Left lung (tissue), 10 donors: ENCODE data around the gene BANK1. TPM values are rescaled to one million over a fixed set of nuclear protein-coding genes. Genes with fewer than 3 reads are reported as not detected.

Experiments
- ATAC-seq: fragments of 200-7000 bp; cut with Tn5 transposase; one replicate; pipeline ENCODE4 v1.9.1; 2020; ENCODE audit warnings: moderate library complexity
- DNase-seq, 4 donors: peaks; one replicate each; pipeline ENCODE4 v3.0.0-alpha.2; 2013 to 2020
- H3K27ac ChIP-seq, 2 donors: fragments of 200-600 bp; sonication (generic) in 1 of 2; one replicate each; pipeline versions ENCODE4 v1.5.0 to v1.8.0; 2020 to 2021
- H3K27me3 ChIP-seq, 2 donors: fragments of 200-600 bp; sonication (generic) in 1 of 2; one replicate each; pipeline versions ENCODE4 v1.5.0 to v1.8.0; 2020 to 2021
- H3K36me3 ChIP-seq, 2 donors: fragments of 200-600 bp; sonication (generic) in 1 of 2; one replicate each; pipeline versions ENCODE4 v1.5.0 to v1.8.0; 2020 to 2021
- H3K4me1 ChIP-seq, 2 donors: fragments of 200-600 bp; one replicate each; pipeline ENCODE4 v1.8.0; 2021
- H3K4me3 ChIP-seq, 2 donors: fragments of 200-600 bp; sonication (generic) in 1 of 2; one replicate each; pipeline versions ENCODE4 v1.5.0 to v1.8.0; 2020 to 2021; ENCODE audit warnings: mild to moderate bottlenecking in 1 of 2
- H3K9me3 ChIP-seq, 2 donors: fragments of 200-600 bp; sonication (generic) in 1 of 2; one replicate each; pipeline versions ENCODE4 v1.5.0 to v1.8.0; 2020 to 2021
- intact Hi-C, 2 donors: fragments of 100-400 bp; cut with DNase I; formaldehyde crosslinking; loops; one replicate each; pipeline versions ENCODE4 v1.11.2 to v1.14.2; 2022
- polyA plus RNA-seq, 6 donors: library from polyadenylated mRNA; unstranded; fragments of 120-200 nt; gene quantifications; one replicate each; pipeline ENCODE4 v1.2.1, GENCODE V29; 2013; ENCODE audit not compliant: insufficient read length in 6 of 6
- total RNA-seq, 2 donors: library from RNA; stranded (reverse); fragmentation: NEBNext Ultra II Directional; extraction: Animal tissue kit (Norgen Biotek cat#: 25700); gene quantifications; one replicate each; pipeline ENCODE4 v1.2.1, GENCODE V29; 2021
- TF ChIP-seq, protein P1 (sequence below), 2 donors: fragments of 200-600 bp; sonication (generic) in 1 of 2; IDR thresholded peaks; one replicate each; pipeline versions ENCODE4 v1.5.0 to v1.8.0; 2021; ENCODE audit warnings: antibody characterized with exemption in 2 of 2
- donor health status: DM: no; HTN: yes; CAD: no.
- donor health status: DM: no; HTN: no; CAD: no.

Gene BANK1
- total and polyA plus RNA-seq, 8 donors = 1.7 to 11.1 (median 2.4) TPM

DNA sequence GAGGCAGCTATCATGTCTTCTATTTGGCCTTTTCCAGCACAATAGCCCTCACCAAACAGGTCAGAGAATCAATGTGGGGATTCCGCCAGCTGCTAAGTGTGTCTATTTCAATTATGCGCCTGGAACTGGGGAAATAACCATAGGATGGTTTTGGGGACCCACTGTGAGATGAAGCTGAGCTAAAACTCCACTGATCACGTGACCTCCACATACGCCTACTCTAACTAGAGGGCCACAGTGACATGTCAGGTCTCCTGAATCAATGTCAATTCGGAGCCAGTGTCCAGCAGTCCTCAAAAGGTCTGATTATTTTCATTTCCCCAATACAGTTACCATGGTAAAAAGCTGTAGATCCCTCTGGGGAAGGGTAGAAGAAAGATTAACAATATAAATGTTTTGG, 10.2 kb upstream of the BANK1 start:
- TF ChIP-seq, protein P1, sequence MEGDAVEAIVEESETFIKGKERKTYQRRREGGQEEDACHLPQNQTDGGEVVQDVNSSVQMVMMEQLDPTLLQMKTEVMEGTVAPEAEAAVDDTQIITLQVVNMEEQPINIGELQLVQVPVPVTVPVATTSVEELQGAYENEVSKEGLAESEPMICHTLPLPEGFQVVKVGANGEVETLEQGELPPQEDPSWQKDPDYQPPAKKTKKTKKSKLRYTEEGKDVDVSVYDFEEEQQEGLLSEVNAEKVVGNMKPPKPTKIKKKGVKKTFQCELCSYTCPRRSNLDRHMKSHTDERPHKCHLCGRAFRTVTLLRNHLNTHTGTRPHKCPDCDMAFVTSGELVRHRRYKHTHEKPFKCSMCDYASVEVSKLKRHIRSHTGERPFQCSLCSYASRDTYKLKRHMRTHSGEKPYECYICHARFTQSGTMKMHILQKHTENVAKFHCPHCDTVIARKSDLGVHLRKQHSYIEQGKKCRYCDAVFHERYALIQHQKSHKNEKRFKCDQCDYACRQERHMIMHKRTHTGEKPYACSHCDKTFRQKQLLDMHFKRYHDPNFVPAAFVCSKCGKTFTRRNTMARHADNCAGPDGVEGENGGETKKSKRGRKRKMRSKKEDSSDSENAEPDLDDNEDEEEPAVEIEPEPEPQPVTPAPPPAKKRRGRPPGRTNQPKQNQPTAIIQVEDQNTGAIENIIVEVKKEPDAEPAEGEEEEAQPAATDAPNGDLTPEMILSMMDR (IDR thresholded peaks at IDR 0.05) = no peak
- DNase-seq = no peak
- H3K36me3 ChIP-seq = no peaks in the 10 kb centered on the region
- no peak overlapping the region for H3K4me3 ChIP-seq
- H3K4me1 ChIP-seq = no peaks in the 10 kb centered on the region
- intact Hi-C loops = no loop called here
- H3K9me3 ChIP-seq = no peaks in the 10 kb centered on the region
- H3K27me3 ChIP-seq = no peaks in the 10 kb centered on the region
- ATAC-seq = no peak
- H3K27ac ChIP-seq = no peak overlapping the region

GRCh38 chr4:101782546-101782945, 8.0 kb upstream of the BANK1 start:
- intact Hi-C loops = no loop called here
- no peak for ATAC-seq

GRCh38 chr4:101784957-101785356, 5.6 kb upstream of the BANK1 start:
- Histone ChIP-seq H3K36me3 (no peaks in the 10 kb centered on the region), H3K27ac (no peak overlapping the region), H3K27me3 (no peaks in the 10 kb centered on the region), H3K4me1 (no peaks in the 10 kb centered on the region), H3K9me3 (peaks cover 0 to 3% of the 10 kb centered on the region in 2 donors), H3K4me3 (no peak overlapping the region)
- TF ChIP-seq, protein P1 (IDR thresholded peaks at IDR 0.05) = no peak
- no peak for ATAC-seq
- no peak for DNase-seq
- intact Hi-C loops = no loop called here

More at GRCh38 chr4:101782546-101782945, 8.0 kb upstream of the BANK1 start:
- TF ChIP-seq, protein P1 (IDR thresholded peaks at IDR 0.05) = no peak
- Histone ChIP-seq H3K4me1 (no peaks in the 10 kb centered on the region), H3K9me3 (peaks cover 0 to 3% of the 10 kb centered on the region in 2 donors), H3K27me3 (no peaks in the 10 kb centered on the region), H3K36me3 (no peaks in the 10 kb centered on the region), H3K4me3 (no peak overlapping the region), H3K27ac (no peak overlapping the region)
- DNase-seq = no peak

DNA sequence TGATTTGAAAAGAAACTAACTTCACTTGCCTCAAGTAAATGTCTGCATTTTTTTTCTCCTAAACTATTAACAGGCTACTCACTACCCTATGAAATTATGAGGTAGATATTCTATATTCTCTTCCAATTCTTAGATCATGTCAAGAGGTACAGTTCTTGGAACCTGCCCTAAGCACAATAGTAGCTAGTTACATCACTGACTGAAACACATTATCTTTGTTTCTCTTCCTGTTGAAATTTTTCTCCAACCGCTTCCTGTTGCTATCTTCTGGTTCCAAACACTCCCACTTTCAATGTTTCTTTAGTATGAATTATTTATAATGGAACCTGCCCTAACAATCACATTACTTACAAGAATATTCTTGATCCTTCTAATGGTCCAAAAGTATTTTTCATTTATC, 5.0 kb upstream of the BANK1 start:
- Histone ChIP-seq H3K27me3 (peaks cover 0 to 1% of the 10 kb centered on the region in 2 donors), H3K9me3 (peaks cover 0 to 3% of the 10 kb centered on the region in 2 donors), H3K27ac (no peak overlapping the region), H3K36me3 (no peaks in the 10 kb centered on the region), H3K4me1 (peaks cover 0 to 3% of the 10 kb centered on the region in 2 donors), H3K4me3 (no peak overlapping the region)
- no peak for ATAC-seq
- TF ChIP-seq, protein P1 (IDR thresholded peaks at IDR 0.05) = no peak
- intact Hi-C loops = no loop called here
- DNase-seq = no peak

- H3K27ac ChIP-seq = no peak overlapping the region
- TF ChIP-seq, protein P1 (IDR thresholded peaks at IDR 0.05) = no peak
- peaks cover 0 to 3% of the 10 kb centered on the region in 2 donors for H3K9me3 ChIP-seq
- no peaks in the 10 kb centered on the region for H3K36me3 ChIP-seq
- no peak for ATAC-seq
- H3K27me3 ChIP-seq = peaks cover 4 to 16% of the 10 kb centered on the region in 2 donors
- intact Hi-C loops = no loop called here
- H3K4me1 ChIP-seq = peaks cover 0 to 17% of the 10 kb centered on the region in 2 donors
- DNase-seq = no peak
- H3K4me3 ChIP-seq = no peak overlapping the region
Observed at GRCh38 chr4:101787701-101788316, 2.7 kb upstream of the BANK1 start.
